KMS-11 (cell line): ENCODE results near the gene UBE2Q1.

ENCODE experiments used
- H2AFZ ChIP-seq: fragments of 200-600 bp; sonication (generic); 2 replicates; pipeline ENCODE4 v1.6.1; 2016; ENCODE audit warnings: antibody characterized with exemption, mixed run types, low read depth
- H3K27ac ChIP-seq: fragments of 200-600 bp; sonication (generic); 2 replicates; pipeline ENCODE4 v1.6.1; 2016; ENCODE audit warnings: mild to moderate bottlenecking, mixed run types
- H3K27me3 ChIP-seq: fragments of 200-600 bp; sonication (generic); 2 replicates; pipeline ENCODE4 v1.6.1; 2017; ENCODE audit warnings: mild to moderate bottlenecking, low read depth, mixed run types, moderate library complexity; ENCODE audit not compliant: insufficient read depth
- H3K36me3 ChIP-seq: fragments of 200-600 bp; sonication (generic); 2 replicates; pipeline ENCODE4 v1.6.1; 2017; ENCODE audit warnings: mild to moderate bottlenecking, mixed run types; ENCODE audit not compliant: insufficient read depth
- H3K4me1 ChIP-seq: fragments of 200-600 bp; sonication (generic); 2 replicates; pipeline ENCODE4 v1.6.1; 2016; ENCODE audit warnings: mild to moderate bottlenecking, low read depth, mixed run types; ENCODE audit not compliant: poor library complexity, severe bottlenecking
- H3K4me2 ChIP-seq: fragments of 200-600 bp; sonication (generic); 2 replicates; pipeline ENCODE4 v1.7.0; 2016; ENCODE audit warnings: mild to moderate bottlenecking, mixed run types
- H3K4me3 ChIP-seq: fragments of 200-600 bp; sonication (generic); IDR thresholded peaks from 2 replicates; pipeline ENCODE4 v1.6.1; 2017; ENCODE audit warnings: low read depth, low read length, mixed read lengths; ENCODE audit not compliant: insufficient read depth
- H3K79me2 ChIP-seq: fragments of 200-600 bp; sonication (generic); 2 replicates; pipeline ENCODE4 v1.6.1; 2016; ENCODE audit warnings: low read depth, mixed run types; ENCODE audit not compliant: insufficient read depth
- H3K9ac ChIP-seq: fragments of 200-600 bp; sonication (generic); 2 replicates; pipeline ENCODE4 v1.6.1; 2016; ENCODE audit warnings: mild to moderate bottlenecking, mixed run types
- H4K20me1 ChIP-seq: fragments of 200-600 bp; sonication (generic); 2 replicates; pipeline ENCODE4 v1.6.1; 2016; ENCODE audit warnings: mild to moderate bottlenecking, mixed run types; ENCODE audit not compliant: insufficient read depth
- CTCF ChIP-seq: fragments of 200-600 bp; sonication (generic); conservative IDR thresholded peaks from 2 replicates; pipeline ENCODE4 v1.6.1; 2017; ENCODE audit warnings: low read depth, mild to moderate bottlenecking, antibody characterized with exemption, low read length, moderate library complexity, mixed read lengths

UBE2Q1 gene

GRCh38 chr1:154521695-154522094 is 36.8 kb downstream of the UBE2Q1 start:
- Histone ChIP-seq H3K4me1 (peaks cover 49% of the 10 kb centered on the region), H3K27ac (no peak overlapping the region; the same call in 1 of the 2 replicates), H2AFZ (0 out of 2 replicates have a peak overlapping the region, but pooled peaks have one; percentile 44), H4K20me1 (no peaks in the 10 kb centered on the region), H3K27me3 (no peaks in the 10 kb centered on the region), H3K9ac (no peak overlapping the region), H3K36me3 (no peaks in the 10 kb centered on the region), H3K4me3 (no peak overlapping the region), H3K4me2 (peak overlapping the region; percentile 62; the same call in 1 of the 2 replicates), H3K79me2 (no peaks in the 10 kb centered on the region)
- TF ChIP-seq CTCF, result no peak

- Histone ChIP-seq H2AFZ (peak overlapping the region; percentile 44), H3K36me3 (no peaks in the 10 kb centered on the region), H4K20me1 (no peaks in the 10 kb centered on the region), H3K9ac (peak overlapping the region; percentile 2; the same call in 1 of the 2 replicates), H3K27ac (peak overlapping the region; percentile 33), H3K4me1 (peaks cover 52% of the 10 kb centered on the region), H3K4me2 (peak overlapping the region; percentile 62), H3K27me3 (no peaks in the 10 kb centered on the region), H3K4me3 (no peak overlapping the region), H3K79me2 (no peaks in the 10 kb centered on the region)
- TF ChIP-seq CTCF, result no peak
Measured at GRCh38 chr1:154520333-154520732, 38.1 kb downstream of the UBE2Q1 start.

GRCh38 chr1:154519591-154519991 is 38.9 kb downstream of the UBE2Q1 start:
- no peaks in the 10 kb centered on the region for H3K36me3 ChIP-seq
- peak overlapping the region; percentile 44; the same call in 1 of the 2 replicates for H2AFZ ChIP-seq
- peak overlapping the region; percentile 33 for H3K27ac ChIP-seq
- H3K79me2 ChIP-seq, result no peaks in the 10 kb centered on the region
- H3K4me3 ChIP-seq, result peak overlapping the region; percentile 28
- H3K4me2 ChIP-seq, result peak overlapping the region; percentile 62
- H3K27me3 ChIP-seq, result no peaks in the 10 kb centered on the region
- TF ChIP-seq CTCF, result no peak
- H4K20me1 ChIP-seq, result no peaks in the 10 kb centered on the region
- H3K4me1 ChIP-seq, result peaks cover 52% of the 10 kb centered on the region
- no peak overlapping the region; the same call in 1 of the 2 replicates for H3K9ac ChIP-seq

- H3K27me3 ChIP-seq, result no peaks in the 10 kb centered on the region
Measured at GRCh38 chr1:154517661-154518060, 40.8 kb downstream of the UBE2Q1 start.

More at GRCh38 chr1:154517661-154518060, 40.8 kb downstream of the UBE2Q1 start:
- H2AFZ ChIP-seq, result no peak overlapping the region
- H3K4me3 ChIP-seq, result no peak overlapping the region
- H3K36me3 ChIP-seq, result no peaks in the 10 kb centered on the region
- H3K4me2 ChIP-seq, result no peak overlapping the region; the same call in 1 of the 2 replicates
- H3K27ac ChIP-seq, result no peak overlapping the region
- no peaks in the 10 kb centered on the region for H3K79me2 ChIP-seq
- H3K4me1 ChIP-seq, result peaks cover 52% of the 10 kb centered on the region
- no peak for TF ChIP-seq CTCF
- H3K9ac ChIP-seq, result no peak overlapping the region
- no peaks in the 10 kb centered on the region for H4K20me1 ChIP-seq
